Adrenal gland (tissue), 12 donors: ENCODE results near the gene CDC25B. TPM values are rescaled to one million over a fixed set of nuclear protein-coding genes. Genes with fewer than 3 reads are reported as not detected.

Experiments used
- DNase-seq, 7 donors: peaks; one replicate each; pipeline ENCODE4 v3.0.0-alpha.2; 2019 to 2020
- H3K27ac ChIP-seq, 5 donors: fragments of 200-600 bp; sonication (generic) in 4 of 5; 1 replicate in 3 of 5; 2 replicates in 2 of 5; pipeline versions ENCODE4 v1.5.1 to v1.8.0; 2016 to 2020; ENCODE audit warnings: mild to moderate bottlenecking in 1 of 5
- H3K27me3 ChIP-seq: fragments of 200-600 bp; 2 replicates; pipeline ENCODE4 v1.8.0; 2021
- H3K36me3 ChIP-seq, 2 donors: fragments of 200-600 bp; replicated peaks in 1 of 2; 1 replicate in 1 of 2; 2 replicates in 1 of 2; pipeline versions ENCODE4 v1.5.1 to v1.8.0; 2018 to 2022
- H3K4me1 ChIP-seq, 2 donors: fragments of 200-600 bp; replicated peaks in 1 of 2; 1 replicate in 1 of 2; 2 replicates in 1 of 2; pipeline versions ENCODE4 v1.5.1 to v1.8.0; 2018 to 2021
- H3K4me3 ChIP-seq, 4 donors: fragments of 200-600 bp; sonication (generic) in 3 of 4; one replicate each; pipeline ENCODE4 v1.5.1; 2016 to 2018
- H3K9me3 ChIP-seq, 3 donors: fragments of 200-600 bp; sonication (generic) in 1 of 3; replicated peaks in 1 of 3; 1 replicate in 2 of 3; 2 replicates in 1 of 3; pipeline versions ENCODE4 v1.5.1 to v1.8.0; 2016 to 2021
- POLR2A ChIP-seq, 2 donors: fragments of 450-650 bp; IDR thresholded peaks; one replicate each; pipeline ENCODE4 v1.6.1; 2017; ENCODE audit warnings: antibody characterized with exemption in 2 of 2, mild to moderate bottlenecking in 2 of 2, moderate library complexity in 1 of 2
- WGBS, 4 donors: extraction: QIAGEN DNeasy Blood & Tissue Kit in 2 of 4; methylation state at CpG; one replicate each; pipeline versions ENCODE4 v1.1.5 to v1.1.7; 2013 to 2017; 5-methylcytosine and 5-hydroxymethylcytosine counted together
- intact Hi-C, 2 donors: fragments of 100-400 bp; cut with DNase I; formaldehyde crosslinking; loops; one replicate each; pipeline versions ENCODE4 v1.14.1 to v1.15.0; 2022 to 2023
- polyA plus RNA-seq, 3 donors: library from polyadenylated mRNA; stranded (reverse); fragments of 200-250 nt in 2 of 3; fragments of 350-450 nt in 1 of 3; fragmentation: Illumina TruSeq in 1 of 3; extraction: RNeasy Lipid Tissue Mini Kit (QIAGEN cat#74804) in 1 of 3; gene quantifications; one replicate each; pipeline ENCODE4 v1.2.3, GENCODE V29; 2013 to 2014
- total RNA-seq, 9 donors: library from RNA; depleted of rRNA in 4 of 9; stranded (reverse); fragments of >200 nt in 4 of 9; fragments of 120-200 nt in 1 of 9; fragmentation: NEBNext Ultra II Directional in 1 of 9; extraction: Animal tissue kit (Norgen Biotek cat#: 25700) in 1 of 9; gene quantifications; one replicate each; pipeline versions ENCODE4 v1.1.0 to v1.2.4, GENCODE V29; 2013 to 2023
- TF ChIP-seq, protein P1 (sequence below), 6 experiments: fragments of 450-650 bp in 4 of 6; fragments of 200-600 bp in 2 of 6; sonication (generic) in 1 of 6; IDR thresholded peaks; 1 replicate in 5 of 6; 2 replicates in 1 of 6; pipeline versions ENCODE4 v1.5.1 to v1.8.0; 2016 to 2021; ENCODE audit warnings: antibody characterized with exemption in 6 of 6, mild to moderate bottlenecking in 2 of 6, moderate library complexity in 1 of 6
- donor health status: healthy with polysubstance abuse.
- donor health status: Bipolar disorder and iron deficiency.
- donor health status: DM: yes; HTN: yes; CAD: no.
- donor health status: DM: no; HTN: no; CAD: no.
- donor health status: DM: no; HTN: no; CAD: no.
- donor health status: DM: yes; HTN: yes; CAD: no.

CDC25B gene
- total and polyA plus RNA-seq, 12 donors, result 5.5 to 61.7 (median 14.7) TPM

DNA sequence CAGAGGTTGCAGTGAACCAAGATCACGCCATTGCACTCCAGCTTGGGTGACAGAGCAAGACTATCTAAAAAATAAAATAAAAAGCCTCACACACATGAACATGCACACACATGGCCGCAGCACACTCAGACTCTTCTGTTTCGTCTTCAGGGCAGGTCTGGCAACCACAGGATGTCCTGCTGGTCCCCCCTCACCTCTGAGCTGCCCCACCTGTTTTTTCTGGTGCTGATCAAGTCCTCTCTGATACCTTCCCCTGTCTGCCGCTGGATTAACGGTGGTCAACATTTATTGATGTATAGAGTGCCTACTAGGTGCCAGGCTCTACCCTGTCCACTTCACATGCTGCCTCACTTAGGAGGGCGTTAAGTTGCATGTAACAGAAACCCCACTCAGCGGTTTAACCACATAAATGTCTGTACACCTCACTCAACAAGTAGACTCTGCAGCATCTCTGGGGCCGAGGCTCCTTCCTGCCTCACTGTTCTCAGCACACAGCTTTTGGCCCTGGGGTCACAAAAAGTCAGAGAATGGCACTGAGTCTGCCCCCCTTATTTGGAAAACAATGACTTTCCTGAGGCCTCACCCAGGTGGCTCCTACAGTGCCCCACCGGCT, 19.7 kb downstream of the CDC25B start:
- no peaks in the 10 kb centered on the region for H3K36me3 ChIP-seq
- no peak for TF ChIP-seq POLR2A (IDR thresholded peaks at IDR 0.05)
- TF ChIP-seq, protein P1, sequence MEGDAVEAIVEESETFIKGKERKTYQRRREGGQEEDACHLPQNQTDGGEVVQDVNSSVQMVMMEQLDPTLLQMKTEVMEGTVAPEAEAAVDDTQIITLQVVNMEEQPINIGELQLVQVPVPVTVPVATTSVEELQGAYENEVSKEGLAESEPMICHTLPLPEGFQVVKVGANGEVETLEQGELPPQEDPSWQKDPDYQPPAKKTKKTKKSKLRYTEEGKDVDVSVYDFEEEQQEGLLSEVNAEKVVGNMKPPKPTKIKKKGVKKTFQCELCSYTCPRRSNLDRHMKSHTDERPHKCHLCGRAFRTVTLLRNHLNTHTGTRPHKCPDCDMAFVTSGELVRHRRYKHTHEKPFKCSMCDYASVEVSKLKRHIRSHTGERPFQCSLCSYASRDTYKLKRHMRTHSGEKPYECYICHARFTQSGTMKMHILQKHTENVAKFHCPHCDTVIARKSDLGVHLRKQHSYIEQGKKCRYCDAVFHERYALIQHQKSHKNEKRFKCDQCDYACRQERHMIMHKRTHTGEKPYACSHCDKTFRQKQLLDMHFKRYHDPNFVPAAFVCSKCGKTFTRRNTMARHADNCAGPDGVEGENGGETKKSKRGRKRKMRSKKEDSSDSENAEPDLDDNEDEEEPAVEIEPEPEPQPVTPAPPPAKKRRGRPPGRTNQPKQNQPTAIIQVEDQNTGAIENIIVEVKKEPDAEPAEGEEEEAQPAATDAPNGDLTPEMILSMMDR (IDR thresholded peaks at IDR 0.05), result no peak
- DNase-seq, result no peak
- peaks cover 17 to 32% of the 10 kb centered on the region in 2 donors for H3K4me1 ChIP-seq
- intact Hi-C loops, result no loop called here
- H3K4me3 ChIP-seq, result no peak overlapping the region
- no peaks in the 10 kb centered on the region for H3K27me3 ChIP-seq
- H3K27ac ChIP-seq, result no peak overlapping the region
- H3K9me3 ChIP-seq, result no peaks in the 10 kb centered on the region
- WGBS, 4 donors, result 72 to 80% (median 76%) methylated on average over 9 of the region's 9 CpGs

DNA sequence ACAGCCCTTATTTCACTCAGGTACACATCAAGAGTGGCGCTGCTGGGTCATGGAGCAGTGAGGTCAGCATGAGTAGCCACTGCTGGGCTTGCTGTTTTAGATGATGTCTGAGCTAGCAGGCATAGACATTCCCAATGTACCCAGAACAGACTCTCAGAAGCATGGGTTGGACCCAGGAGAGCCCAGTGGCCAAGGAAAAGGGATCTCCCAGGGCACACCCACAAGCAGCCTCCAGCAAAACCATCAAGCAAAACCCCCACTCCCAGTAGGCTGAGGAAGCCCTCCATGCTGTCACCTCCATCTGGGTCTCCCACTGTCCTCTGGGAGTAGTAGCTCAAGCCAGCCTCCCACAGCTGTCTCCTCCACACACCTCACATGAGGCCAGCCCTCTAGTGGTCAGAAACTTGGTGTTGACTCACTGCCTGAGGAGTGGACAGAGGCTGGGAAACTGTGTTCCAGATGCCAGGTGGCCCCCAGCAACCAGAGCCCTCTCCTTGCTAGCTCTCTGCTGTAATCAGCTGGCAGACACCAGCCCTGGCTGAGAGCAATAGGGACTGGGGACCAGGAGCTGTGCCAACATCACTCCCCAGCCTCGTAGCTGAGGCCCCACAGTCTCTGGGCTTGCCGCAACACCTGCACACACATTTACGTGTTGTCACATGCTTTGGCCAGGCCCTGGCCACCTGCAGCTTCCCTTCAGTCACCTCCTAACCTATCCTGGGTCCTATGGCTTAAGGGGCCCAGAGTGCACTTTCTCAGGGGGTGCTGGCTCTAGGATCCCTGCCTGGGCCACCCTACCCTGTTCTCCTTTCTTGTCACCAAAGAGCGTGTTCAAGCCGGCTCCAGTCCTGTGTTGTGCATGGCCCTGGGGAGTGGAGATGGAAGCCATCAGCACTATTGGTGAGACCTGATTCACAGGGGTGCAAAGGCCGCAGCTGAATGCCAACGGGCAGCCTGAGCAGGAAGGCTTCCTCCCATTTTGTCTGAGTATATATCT, 22.3 kb downstream of the CDC25B start:
- Histone ChIP-seq H3K36me3 (peaks cover 0 to 12% of the 10 kb centered on the region in 2 donors), H3K27me3 (no peaks in the 10 kb centered on the region), H3K4me1 (peaks cover 10 to 18% of the 10 kb centered on the region in 2 donors), H3K4me3 (no peak overlapping the region), H3K9me3 (no peaks in the 10 kb centered on the region), H3K27ac (peak overlapping the region in 3 of 5 donors; percentile 35 to 42 (median 38))
- 77 to 86% (median 83%) methylated on average over 4 to 8 of the region's 8 CpGs for WGBS, 4 donors
- intact Hi-C loops, result loop anchor here in 1 of 2 donors (2.0 kb wide), 1 partner anchor 32 kb away; the partner anchor contains the start of gene CENPB
- TF ChIP-seq, protein P1 (IDR thresholded peaks at IDR 0.05), result peak; percentile 49 to 80 (median 72)
- TF ChIP-seq POLR2A (IDR thresholded peaks at IDR 0.05), result no peak
- DNase-seq, result peak; percentile 76 to 94 (median 86)

DNA sequence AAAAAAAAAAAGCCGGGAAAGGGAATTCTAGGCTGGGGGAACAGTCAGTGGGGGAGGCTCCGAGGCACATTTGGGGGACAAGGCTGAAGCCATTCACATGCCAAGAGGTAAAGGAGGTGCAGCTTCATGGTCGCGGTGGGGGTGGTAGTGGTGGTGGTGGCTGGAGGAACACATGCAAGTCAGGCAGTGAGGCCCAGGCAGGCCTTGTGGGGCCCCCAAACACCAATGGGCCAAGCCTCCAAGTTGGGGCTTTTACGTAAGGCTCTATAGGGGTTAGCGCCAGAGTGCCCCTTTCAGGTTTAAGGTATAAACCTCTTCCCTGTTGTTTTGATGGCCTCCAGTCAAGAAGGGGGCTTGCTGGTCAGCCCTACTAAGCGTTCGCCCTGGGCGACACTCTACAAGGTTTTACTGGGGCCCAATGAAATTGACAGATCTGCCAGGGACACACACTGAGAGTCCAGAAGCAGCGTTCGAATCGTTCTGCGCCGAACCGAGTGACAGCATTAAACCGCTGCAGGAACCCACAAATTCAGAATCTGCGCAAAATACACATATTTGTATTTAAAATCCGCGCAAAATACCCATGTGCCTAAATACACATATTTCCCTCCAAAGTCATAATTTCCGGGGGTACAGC, 23.4 kb downstream of the CDC25B start:
- WGBS, 4 donors, result 56 to 64% (median 63%) methylated on average over 20 of the region's 20 CpGs
- H3K9me3 ChIP-seq, result no peaks in the 10 kb centered on the region
- H3K4me3 ChIP-seq, result peak overlapping the region in 2 of 4 donors; percentile 43 to 92
- TF ChIP-seq, protein P1 (IDR thresholded peaks at IDR 0.05), result no peak
- TF ChIP-seq POLR2A (IDR thresholded peaks at IDR 0.05), result no peak
- no peaks in the 10 kb centered on the region for H3K27me3 ChIP-seq
- H3K4me1 ChIP-seq, result peaks cover 4 to 18% of the 10 kb centered on the region in 2 donors
- peaks cover 0 to 23% of the 10 kb centered on the region in 2 donors for H3K36me3 ChIP-seq
- intact Hi-C loops, result loop anchor here in 1 of 2 donors (2.0 kb wide), 1 partner anchor 33 kb away; the partner anchor contains the start of gene CENPB
- peak overlapping the region; percentile 82 to 100 (median 99) for H3K27ac ChIP-seq
- DNase-seq, result no peak
